Ovary (tissue), 3 donors: ENCODE results near the gene PRDM15.

Experiments used
- EP300 ChIP-seq: sonication (generic); formaldehyde crosslinking; IDR thresholded peaks from one replicate; pipeline ENCODE4 v1.6.1; 2017; ENCODE audit warnings: antibody characterized with exemption
- POLR2A ChIP-seq: fragments of 450-650 bp; IDR thresholded peaks from one replicate; pipeline ENCODE4 v1.6.1; 2017; ENCODE audit warnings: antibody characterized with exemption, mild to moderate bottlenecking, moderate library complexity
- TF ChIP-seq, protein P1 (sequence below), 3 donors: fragments of 450-650 bp in 2 of 3; fragments of 200-600 bp in 1 of 3; IDR thresholded peaks; one replicate each; pipeline versions ENCODE4 v1.5.1 to v1.8.0; 2016 to 2022; ENCODE audit warnings: antibody characterized with exemption in 3 of 3, mild to moderate bottlenecking in 1 of 3
- donor health status: DM: no; HTN: no; CAD: no.

- TF ChIP-seq POLR2A (no peak), EP300 (no peak)
- TF ChIP-seq, protein P1, sequence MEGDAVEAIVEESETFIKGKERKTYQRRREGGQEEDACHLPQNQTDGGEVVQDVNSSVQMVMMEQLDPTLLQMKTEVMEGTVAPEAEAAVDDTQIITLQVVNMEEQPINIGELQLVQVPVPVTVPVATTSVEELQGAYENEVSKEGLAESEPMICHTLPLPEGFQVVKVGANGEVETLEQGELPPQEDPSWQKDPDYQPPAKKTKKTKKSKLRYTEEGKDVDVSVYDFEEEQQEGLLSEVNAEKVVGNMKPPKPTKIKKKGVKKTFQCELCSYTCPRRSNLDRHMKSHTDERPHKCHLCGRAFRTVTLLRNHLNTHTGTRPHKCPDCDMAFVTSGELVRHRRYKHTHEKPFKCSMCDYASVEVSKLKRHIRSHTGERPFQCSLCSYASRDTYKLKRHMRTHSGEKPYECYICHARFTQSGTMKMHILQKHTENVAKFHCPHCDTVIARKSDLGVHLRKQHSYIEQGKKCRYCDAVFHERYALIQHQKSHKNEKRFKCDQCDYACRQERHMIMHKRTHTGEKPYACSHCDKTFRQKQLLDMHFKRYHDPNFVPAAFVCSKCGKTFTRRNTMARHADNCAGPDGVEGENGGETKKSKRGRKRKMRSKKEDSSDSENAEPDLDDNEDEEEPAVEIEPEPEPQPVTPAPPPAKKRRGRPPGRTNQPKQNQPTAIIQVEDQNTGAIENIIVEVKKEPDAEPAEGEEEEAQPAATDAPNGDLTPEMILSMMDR (IDR thresholded peaks at IDR 0.05): no peak
These were observed 30.6 kb downstream of the PRDM15 start for GRCh38 chr21:41848533-41848932.
